SU-DHL-6 (cell line): Measurements from ENCODE around the gene COBL.

Source experiments
- H2AFZ ChIP-seq: fragments of 200-600 bp; sonication (generic); 2 replicates; pipeline ENCODE4 v1.6.1; 2014; ENCODE audit warnings: low read depth, mild to moderate bottlenecking, moderate library complexity, mixed read lengths, antibody characterized with exemption, low read length; ENCODE audit not compliant: severe bottlenecking
- H3F3A ChIP-seq: fragments of 200-600 bp; shearing (Covaris generic); 2 replicates; pipeline ENCODE4 v1.6.0; 2016; ENCODE audit warnings: antibody characterized with exemption, mild to moderate bottlenecking; ENCODE audit not compliant: insufficient read depth
- H3K27ac ChIP-seq: fragments of 200-600 bp; sonication (generic); 2 replicates; pipeline ENCODE4 v1.5.1; 2016; ENCODE audit warnings: low read depth, mild to moderate bottlenecking, low read length, moderate library complexity, mixed read lengths
- H3K27me3 ChIP-seq: fragments of 200-600 bp; sonication (generic), shearing (Covaris generic); 2 replicates; pipeline ENCODE4 v1.6.0; 2014; ENCODE audit warnings: mild to moderate bottlenecking, low read length
- H3K36me3 ChIP-seq: fragments of 200-600 bp; sonication (generic); 2 replicates; pipeline ENCODE4 v1.6.1; 2014; ENCODE audit warnings: mild to moderate bottlenecking, low read length, mixed read lengths
- H3K4me2 ChIP-seq: fragments of 300-600, 200-600 bp; shearing (Covaris generic), sonication (generic); 2 replicates; pipeline ENCODE4 v1.6.0; 2014; ENCODE audit warnings: low read length, low read depth, mild to moderate bottlenecking; ENCODE audit not compliant: poor library complexity, severe bottlenecking
- H3K4me3 ChIP-seq: fragments of 200-600 bp; sonication (generic); 2 replicates; pipeline ENCODE4 v1.5.1; 2014; ENCODE audit warnings: antibody characterized with exemption, low read length, mild to moderate bottlenecking, mixed read lengths; ENCODE audit not compliant: insufficient read depth, poor library complexity, severe bottlenecking
- H3K79me2 ChIP-seq: fragments of 200-600 bp; sonication (generic); 2 replicates; pipeline ENCODE4 v1.6.1; 2014; ENCODE audit warnings: mild to moderate bottlenecking, low read length, moderate library complexity; ENCODE audit not compliant: insufficient read depth
- H3K9ac ChIP-seq: fragments of 200-600 bp; sonication (generic); 2 replicates; pipeline ENCODE4 v1.7.0; 2014; ENCODE audit warnings: mild to moderate bottlenecking, low read length
- H3K9me2 ChIP-seq: fragments of 200-600 bp; sonication (generic); replicated peaks from 2 replicates; pipeline ENCODE4 v1.6.1; 2014; ENCODE audit warnings: low read length; ENCODE audit not compliant: insufficient read depth
- H3K9me3 ChIP-seq: fragments of 200-600 bp; sonication (generic); 2 replicates; pipeline ENCODE4 v1.6.1; 2014; ENCODE audit warnings: low read length, mixed read lengths; ENCODE audit not compliant: insufficient read depth
- H4K20me1 ChIP-seq: fragments of 200-600 bp; sonication (generic); 2 replicates; pipeline ENCODE4 v1.6.1; 2014; ENCODE audit warnings: low read depth, mild to moderate bottlenecking, antibody characterized with exemption, low read length, moderate library complexity, mixed read lengths
- EZH2phosphoT487 ChIP-seq: fragments of 200-600 bp; sonication (generic), shearing (Covaris generic); conservative IDR thresholded peaks from 2 replicates; pipeline ENCODE4 v1.6.1; 2018; ENCODE audit warnings: mild to moderate bottlenecking, antibody characterized with exemption, low read length, moderate library complexity, mixed read lengths
- TF ChIP-seq, protein P1 (sequence below): fragments of 200-600 bp; sonication (generic); IDR thresholded peaks from one replicate; pipeline ENCODE4 v1.5.1; 2017; ENCODE audit warnings: antibody characterized with exemption, mild to moderate bottlenecking, low read length, moderate library complexity; ENCODE audit not compliant: insufficient read depth, poor library complexity, severe bottlenecking

Gene COBL

GRCh38 chr7:51053160-51053925 is 263.3 kb downstream of the COBL start:
- H3K4me3 ChIP-seq, result no peak overlapping the region
- no peak overlapping the region for H2AFZ ChIP-seq
- no peaks in the 10 kb centered on the region for H3K9me3 ChIP-seq
- H3K79me2 ChIP-seq, result no peaks in the 10 kb centered on the region
- no peaks in the 10 kb centered on the region for H3K27me3 ChIP-seq
- H3F3A ChIP-seq, result no peaks in the 10 kb centered on the region
- no peak overlapping the region for H3K4me2 ChIP-seq
- H3K27ac ChIP-seq, result no peak overlapping the region
- no peaks in the 10 kb centered on the region; the same call in 1 of the 2 replicates for H4K20me1 ChIP-seq
- no peak overlapping the region for H3K9ac ChIP-seq
- H3K9me2 ChIP-seq, result no peaks in the 10 kb centered on the region
- TF ChIP-seq EZH2phosphoT487, result no peak
- TF ChIP-seq, protein P1, sequence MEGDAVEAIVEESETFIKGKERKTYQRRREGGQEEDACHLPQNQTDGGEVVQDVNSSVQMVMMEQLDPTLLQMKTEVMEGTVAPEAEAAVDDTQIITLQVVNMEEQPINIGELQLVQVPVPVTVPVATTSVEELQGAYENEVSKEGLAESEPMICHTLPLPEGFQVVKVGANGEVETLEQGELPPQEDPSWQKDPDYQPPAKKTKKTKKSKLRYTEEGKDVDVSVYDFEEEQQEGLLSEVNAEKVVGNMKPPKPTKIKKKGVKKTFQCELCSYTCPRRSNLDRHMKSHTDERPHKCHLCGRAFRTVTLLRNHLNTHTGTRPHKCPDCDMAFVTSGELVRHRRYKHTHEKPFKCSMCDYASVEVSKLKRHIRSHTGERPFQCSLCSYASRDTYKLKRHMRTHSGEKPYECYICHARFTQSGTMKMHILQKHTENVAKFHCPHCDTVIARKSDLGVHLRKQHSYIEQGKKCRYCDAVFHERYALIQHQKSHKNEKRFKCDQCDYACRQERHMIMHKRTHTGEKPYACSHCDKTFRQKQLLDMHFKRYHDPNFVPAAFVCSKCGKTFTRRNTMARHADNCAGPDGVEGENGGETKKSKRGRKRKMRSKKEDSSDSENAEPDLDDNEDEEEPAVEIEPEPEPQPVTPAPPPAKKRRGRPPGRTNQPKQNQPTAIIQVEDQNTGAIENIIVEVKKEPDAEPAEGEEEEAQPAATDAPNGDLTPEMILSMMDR, result no peak
- no peaks in the 10 kb centered on the region for H3K36me3 ChIP-seq

GRCh38 chr7:51046482-51046881 is 270.1 kb downstream of the COBL start:
- H3K9ac ChIP-seq, result no peak overlapping the region
- no peak overlapping the region for H3K27ac ChIP-seq
- no peak overlapping the region for H2AFZ ChIP-seq

DNA sequence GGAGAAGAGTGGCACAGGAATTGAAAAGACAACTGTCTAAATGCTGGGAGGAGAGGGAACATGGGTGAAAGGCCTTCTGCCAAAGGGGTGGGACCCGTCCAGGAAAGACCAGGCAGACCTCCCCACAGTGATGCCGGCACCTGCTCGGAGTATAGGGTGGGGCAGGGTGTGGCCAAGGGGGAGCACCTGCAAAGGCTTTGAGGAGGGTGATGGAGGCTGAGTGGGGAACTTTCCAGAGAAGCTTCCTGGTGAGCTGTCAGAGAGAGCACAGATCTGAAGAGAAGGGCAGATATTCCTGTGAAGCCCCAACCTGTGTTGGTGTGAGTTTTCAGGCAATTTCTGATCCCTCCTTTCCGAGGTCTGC is 270.5 kb downstream of the COBL start:
- no peaks in the 10 kb centered on the region for H3K9me2 ChIP-seq
- H4K20me1 ChIP-seq, result no peaks in the 10 kb centered on the region; the same call in 1 of the 2 replicates
- H3K27ac ChIP-seq, result no peak overlapping the region
- H3F3A ChIP-seq, result no peaks in the 10 kb centered on the region
- no peak overlapping the region for H3K4me2 ChIP-seq
- H3K36me3 ChIP-seq, result no peaks in the 10 kb centered on the region
- H3K27me3 ChIP-seq, result no peaks in the 10 kb centered on the region
- no peak overlapping the region for H3K4me3 ChIP-seq
- H3K79me2 ChIP-seq, result no peaks in the 10 kb centered on the region
- no peak overlapping the region for H3K9ac ChIP-seq
- no peaks in the 10 kb centered on the region for H3K9me3 ChIP-seq
- TF ChIP-seq, protein P1, result no peak
- H2AFZ ChIP-seq, result no peak overlapping the region

More at GRCh38 chr7:51046482-51046881, 270.1 kb downstream of the COBL start:
- Histone ChIP-seq H4K20me1 (no peaks in the 10 kb centered on the region; the same call in 1 of the 2 replicates), H3K9me2 (no peaks in the 10 kb centered on the region), H3K9me3 (no peaks in the 10 kb centered on the region), H3F3A (no peaks in the 10 kb centered on the region), H3K4me3 (no peak overlapping the region), H3K79me2 (no peaks in the 10 kb centered on the region), H3K36me3 (no peaks in the 10 kb centered on the region), H3K27me3 (no peaks in the 10 kb centered on the region), H3K4me2 (no peak overlapping the region)
- no peak for TF ChIP-seq EZH2phosphoT487
- TF ChIP-seq, protein P1, result no peak
